Fibroblast of skin of back (primary cell): ENCODE measurements around the gene SEMA3C.

Experiments used
- DNase-seq: peaks from one replicate; pipeline ENCODE4 v3.0.0-alpha.2; 2013

Gene SEMA3C

DNA sequence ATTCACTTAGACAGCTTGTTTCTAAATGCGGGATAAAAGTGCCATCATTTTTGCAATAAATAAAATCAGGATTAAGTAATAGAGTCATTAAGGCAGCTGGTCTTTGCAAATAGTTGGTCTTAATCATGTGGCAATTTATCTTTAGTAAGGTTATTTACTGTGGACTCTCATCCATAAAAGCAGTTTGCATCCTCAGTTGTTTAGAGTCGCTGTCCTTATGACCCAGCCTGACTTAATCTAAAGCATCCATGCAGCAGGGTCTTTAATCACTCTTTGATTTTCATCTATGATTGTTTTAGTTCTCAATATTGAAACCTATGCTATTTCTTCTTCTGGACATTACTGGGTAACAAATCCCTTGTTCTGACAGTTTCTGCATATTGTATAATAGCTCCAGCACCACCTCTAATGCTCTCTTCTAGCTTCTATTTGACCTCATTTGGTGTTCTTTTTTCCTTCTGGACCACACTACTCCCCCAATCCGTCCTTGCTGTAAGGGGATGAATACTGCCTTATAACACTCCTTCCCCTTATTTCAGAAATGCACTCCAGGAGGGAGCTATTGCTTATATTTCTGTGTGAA lies 185.4 kb downstream of the SEMA3C start:
- no peak for DNase-seq

DNA sequence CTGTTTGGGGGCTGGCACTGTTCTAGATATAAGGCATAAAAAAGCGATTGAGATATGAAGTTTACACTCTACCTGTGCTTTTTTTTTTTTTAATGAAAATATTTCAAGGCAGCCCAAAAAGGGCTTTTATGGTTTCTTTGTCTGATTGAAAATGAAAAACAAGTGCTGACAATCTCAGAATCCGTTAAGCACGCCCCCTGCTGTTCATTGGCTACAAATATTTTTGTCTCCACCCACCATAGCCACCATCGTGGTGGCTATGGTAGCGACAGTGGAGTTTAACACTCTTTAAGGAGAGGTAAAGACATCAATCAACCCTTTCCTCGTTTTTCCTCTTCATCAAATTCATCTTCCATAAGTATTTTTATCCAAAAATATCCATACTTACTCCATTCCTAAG lies 186.2 kb downstream of the SEMA3C start:
- DNase-seq = no peak

DNA sequence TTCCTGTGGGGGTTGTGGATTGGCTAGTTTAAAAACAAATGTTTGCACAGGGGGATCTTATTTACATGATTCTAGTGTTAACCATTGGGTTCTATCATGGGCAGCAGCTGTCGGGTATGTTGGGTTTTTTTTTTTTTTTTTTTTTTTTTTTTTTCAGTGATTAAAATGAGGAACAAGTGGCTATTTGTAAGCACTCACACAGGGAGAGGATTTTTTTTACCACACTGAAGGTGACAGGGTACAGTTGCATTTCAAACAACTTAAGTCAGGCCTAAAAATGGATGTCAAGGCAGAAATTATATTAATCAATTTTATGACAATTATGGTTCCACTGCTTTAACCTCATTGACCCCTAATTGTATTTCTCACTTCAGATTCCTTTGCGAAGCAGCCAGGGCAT lies 187.6 kb downstream of the SEMA3C start:
- DNase-seq = no peak

- peak; percentile 46 for DNase-seq
Observed at GRCh38 chr7:80729591-80730320, 189.1 kb downstream of the SEMA3C start.

GRCh38 chr7:80726666-80727065 lies 192.2 kb downstream of the SEMA3C start:
- no peak for DNase-seq

- DNase-seq = no peak
Observed at GRCh38 chr7:80725181-80725611, 193.7 kb downstream of the SEMA3C start.

DNA sequence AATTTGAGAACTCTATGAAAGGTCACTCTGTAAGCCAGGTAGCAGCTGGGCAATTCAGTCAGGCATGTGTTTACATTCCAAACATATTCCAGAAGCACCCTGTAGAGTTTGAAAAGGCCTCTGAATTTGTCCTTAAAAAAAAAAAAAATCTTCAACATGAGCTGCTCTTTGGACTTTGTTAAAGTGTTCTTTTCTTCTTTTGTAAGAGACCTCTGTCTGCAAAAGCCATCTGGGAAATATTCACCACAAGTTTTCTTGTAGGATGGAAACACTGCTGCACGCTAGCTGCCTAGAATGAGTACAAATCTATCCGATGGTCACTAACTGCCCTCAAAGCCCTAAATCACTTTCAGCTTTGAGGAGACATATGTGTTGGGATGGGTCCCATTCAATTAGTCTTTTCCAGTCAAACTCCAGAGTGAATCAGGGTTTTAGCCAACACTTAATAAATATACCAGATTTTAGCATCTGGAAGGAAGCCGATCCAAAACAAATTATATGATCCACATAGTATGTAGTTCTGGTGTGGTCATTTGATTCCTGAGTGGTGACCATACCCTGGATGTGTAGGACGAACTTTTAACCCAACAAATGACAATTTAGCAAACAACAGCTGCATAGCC lies 194.5 kb downstream of the SEMA3C start:
- peak; percentile 45 for DNase-seq

GRCh38 chr7:80722616-80723195 lies 196.1 kb downstream of the SEMA3C start:
- peak; percentile 100 for DNase-seq

DNA sequence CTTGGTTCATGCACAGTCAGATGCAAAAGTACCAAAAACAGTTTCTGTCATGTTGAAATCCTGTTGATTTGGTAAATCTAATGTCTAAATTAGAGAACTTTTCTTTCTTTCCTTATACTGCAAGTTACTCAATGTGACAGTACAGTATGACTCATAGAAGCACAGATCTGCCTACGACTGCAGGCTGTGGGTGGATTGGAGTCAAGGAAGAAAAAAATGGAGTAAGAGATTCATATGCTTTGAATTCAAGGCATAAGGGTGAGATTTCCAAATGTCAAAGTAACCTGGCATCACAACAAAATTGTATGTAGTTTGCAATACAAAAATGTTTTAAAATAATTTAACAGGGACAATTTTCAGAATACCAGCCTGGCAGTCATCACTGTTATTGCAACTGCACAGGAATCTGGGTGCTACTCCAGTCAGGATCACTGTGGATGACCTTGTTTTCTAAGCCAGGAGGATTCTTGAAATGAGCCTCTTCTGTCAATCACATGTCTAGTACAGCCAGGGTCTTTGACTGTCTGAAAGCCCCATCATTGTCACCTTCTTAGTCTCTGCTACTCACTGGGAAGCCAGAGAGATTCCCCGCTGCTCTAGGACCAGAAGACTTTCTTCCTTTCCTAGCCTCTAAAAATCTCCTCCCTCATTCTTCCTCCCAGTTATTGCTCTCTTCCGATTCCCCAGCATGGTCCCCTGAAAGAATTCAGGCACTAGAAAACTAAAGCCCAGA lies 196.8 kb downstream of the SEMA3C start:
- peak; percentile 83 for DNase-seq

GRCh38 chr7:80720146-80720545 lies 198.7 kb downstream of the SEMA3C start:
- DNase-seq = peak; percentile 16

DNA sequence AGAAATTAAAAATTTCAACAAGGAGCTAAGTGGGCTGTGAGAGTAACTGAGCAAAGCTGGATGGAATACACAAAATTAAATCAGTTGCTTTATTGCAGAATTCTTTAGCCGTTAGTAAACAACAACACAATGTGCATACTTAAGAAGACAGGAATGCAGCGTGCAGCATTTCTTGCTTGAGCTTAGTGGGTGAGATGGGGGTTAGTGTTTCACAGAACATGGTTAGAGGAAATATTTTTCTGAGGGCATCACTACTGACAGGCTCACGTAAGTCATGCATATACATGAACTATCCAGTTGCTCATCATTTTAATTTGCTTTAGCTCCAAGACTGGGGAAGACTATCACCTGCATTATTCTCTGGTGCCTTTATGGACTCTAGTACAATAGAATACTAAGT lies 199.6 kb downstream of the SEMA3C start:
- DNase-seq = peak; percentile 71

- peak; percentile 34 for DNase-seq
Observed at GRCh38 chr7:80711531-80711930, 207.3 kb downstream of the SEMA3C start.

DNA sequence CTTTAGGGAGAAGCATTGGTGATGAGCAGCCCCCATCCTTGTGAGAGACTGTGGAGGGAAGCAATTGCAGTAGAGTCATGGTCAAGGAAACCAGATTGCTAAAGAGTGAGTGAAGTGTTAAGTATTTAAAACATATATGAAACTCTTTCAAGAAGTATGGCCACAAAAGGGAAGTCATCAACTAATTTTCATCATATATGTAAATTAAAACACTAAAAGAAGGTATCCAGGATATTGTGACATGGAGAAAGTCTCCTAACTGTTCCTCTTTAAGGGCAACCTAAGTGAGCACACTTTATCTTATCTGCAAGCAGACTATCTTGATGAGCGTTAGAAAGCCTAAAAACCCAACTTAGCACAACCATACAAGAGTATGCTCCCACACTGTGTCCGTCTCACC lies 210.7 kb downstream of the SEMA3C start:
- DNase-seq = no peak

DNA sequence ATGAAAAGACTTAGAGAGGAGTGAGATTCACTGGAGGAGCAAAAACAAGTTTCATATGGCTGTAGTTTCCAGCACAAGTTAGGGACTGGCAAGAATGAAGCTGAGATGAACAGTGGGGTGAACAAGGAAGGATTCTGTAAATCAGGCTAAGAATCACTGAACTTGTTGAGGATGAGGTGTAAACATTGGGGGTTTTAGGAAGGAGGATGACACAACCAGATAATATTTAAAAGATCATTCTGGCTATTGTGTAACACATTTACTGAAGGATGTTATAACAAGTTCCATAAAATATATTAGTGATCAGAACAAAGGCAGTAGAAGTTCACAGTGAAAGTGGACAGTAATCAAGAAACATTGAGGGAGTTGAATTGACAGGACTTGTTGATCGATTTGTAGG lies 211.5 kb downstream of the SEMA3C start:
- no peak for DNase-seq

DNA sequence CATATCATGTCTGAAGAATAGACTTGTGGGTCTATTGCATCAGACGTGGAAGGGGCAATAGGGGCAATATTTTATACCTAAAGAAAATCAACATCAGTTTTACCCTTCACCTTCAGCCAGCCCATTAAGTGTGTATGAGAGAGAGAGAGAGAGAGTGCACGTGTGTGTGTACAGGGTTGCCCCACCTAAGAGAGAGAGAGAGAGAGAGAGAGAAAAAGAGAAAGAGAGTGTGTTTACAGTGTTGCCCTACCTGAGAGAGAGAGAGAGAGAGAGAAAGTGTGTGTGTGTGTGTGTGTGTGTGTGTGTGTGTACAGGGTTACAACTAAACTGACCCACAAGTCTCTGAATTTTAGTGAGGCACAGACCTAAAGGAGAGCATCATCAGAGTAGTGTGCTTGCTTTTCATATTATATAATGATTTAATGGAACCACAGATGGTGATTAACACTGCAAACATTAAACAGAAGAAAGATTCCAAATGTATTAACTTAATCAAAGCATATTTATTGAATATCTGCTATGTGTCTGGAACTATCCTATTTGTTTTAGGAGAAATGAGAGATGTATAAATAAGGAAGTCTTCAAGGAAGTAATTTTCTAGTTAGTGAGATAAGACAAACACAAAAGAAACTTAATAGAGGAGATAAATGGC lies 213.6 kb downstream of the SEMA3C start:
- DNase-seq = no peak

GRCh38 chr7:80703272-80703671 lies 215.6 kb downstream of the SEMA3C start:
- DNase-seq = peak; percentile 29

GRCh38 chr7:80699721-80700256 lies 219.1 kb downstream of the SEMA3C start:
- DNase-seq = peak; percentile 23

GRCh38 chr7:80699045-80699638 lies 219.7 kb downstream of the SEMA3C start:
- peak; percentile 51 for DNase-seq
